ENCODE measurements around the gene KCNE3. TPM values are rescaled to one million over a fixed set of nuclear protein-coding genes. Genes with fewer than 3 reads are reported as not detected.

The KCNE3 gene
- total and polyA plus RNA-seq, 2 experiments from 2014 or later: 2.3 to 10.6 TPM

DNA sequence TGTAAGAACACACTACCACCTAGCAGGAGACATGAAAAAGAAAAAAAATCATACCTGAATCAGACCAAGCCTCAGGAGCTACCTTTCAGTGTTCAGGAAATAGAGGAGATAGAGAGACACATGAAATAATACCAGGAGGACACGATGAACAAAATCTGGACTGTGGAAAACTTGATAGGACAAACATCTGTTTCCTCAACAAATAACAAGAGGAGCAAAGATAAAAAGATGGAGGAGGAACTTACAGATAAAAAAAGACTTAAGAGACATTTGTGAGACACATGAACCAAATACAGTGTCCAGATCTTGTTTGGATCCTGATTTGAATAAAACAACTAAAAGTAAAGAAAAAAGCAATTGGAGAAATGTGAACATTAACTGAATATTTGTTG lies 12.4 kb upstream of the KCNE3 start:
- ATAC-seq (no peak), DNase-seq (ENCODE audit: low spot score) (no peak)
- no peak overlapping the region for H3K27ac Mint-ChIP-seq
- H3K27me3 Mint-ChIP-seq (ENCODE audit: insufficient read depth, low read depth, poor library complexity): peaks cover 5% of the 10 kb centered on the region
- H3K27ac ChIP-seq (ENCODE audit: low read depth): no peak overlapping the region
- H3K4me3 ChIP-seq: no peak overlapping the region
- H3F3A ChIP-seq (replicated peaks; ENCODE audit: low read depth): no peaks in the 10 kb centered on the region
- TF ChIP-seq, protein P1, sequence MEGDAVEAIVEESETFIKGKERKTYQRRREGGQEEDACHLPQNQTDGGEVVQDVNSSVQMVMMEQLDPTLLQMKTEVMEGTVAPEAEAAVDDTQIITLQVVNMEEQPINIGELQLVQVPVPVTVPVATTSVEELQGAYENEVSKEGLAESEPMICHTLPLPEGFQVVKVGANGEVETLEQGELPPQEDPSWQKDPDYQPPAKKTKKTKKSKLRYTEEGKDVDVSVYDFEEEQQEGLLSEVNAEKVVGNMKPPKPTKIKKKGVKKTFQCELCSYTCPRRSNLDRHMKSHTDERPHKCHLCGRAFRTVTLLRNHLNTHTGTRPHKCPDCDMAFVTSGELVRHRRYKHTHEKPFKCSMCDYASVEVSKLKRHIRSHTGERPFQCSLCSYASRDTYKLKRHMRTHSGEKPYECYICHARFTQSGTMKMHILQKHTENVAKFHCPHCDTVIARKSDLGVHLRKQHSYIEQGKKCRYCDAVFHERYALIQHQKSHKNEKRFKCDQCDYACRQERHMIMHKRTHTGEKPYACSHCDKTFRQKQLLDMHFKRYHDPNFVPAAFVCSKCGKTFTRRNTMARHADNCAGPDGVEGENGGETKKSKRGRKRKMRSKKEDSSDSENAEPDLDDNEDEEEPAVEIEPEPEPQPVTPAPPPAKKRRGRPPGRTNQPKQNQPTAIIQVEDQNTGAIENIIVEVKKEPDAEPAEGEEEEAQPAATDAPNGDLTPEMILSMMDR (conservative IDR thresholded peaks at IDR 0.05; ENCODE audit: low read depth in 2 of 2): no peak
- TF ChIP-seq, protein P2, sequence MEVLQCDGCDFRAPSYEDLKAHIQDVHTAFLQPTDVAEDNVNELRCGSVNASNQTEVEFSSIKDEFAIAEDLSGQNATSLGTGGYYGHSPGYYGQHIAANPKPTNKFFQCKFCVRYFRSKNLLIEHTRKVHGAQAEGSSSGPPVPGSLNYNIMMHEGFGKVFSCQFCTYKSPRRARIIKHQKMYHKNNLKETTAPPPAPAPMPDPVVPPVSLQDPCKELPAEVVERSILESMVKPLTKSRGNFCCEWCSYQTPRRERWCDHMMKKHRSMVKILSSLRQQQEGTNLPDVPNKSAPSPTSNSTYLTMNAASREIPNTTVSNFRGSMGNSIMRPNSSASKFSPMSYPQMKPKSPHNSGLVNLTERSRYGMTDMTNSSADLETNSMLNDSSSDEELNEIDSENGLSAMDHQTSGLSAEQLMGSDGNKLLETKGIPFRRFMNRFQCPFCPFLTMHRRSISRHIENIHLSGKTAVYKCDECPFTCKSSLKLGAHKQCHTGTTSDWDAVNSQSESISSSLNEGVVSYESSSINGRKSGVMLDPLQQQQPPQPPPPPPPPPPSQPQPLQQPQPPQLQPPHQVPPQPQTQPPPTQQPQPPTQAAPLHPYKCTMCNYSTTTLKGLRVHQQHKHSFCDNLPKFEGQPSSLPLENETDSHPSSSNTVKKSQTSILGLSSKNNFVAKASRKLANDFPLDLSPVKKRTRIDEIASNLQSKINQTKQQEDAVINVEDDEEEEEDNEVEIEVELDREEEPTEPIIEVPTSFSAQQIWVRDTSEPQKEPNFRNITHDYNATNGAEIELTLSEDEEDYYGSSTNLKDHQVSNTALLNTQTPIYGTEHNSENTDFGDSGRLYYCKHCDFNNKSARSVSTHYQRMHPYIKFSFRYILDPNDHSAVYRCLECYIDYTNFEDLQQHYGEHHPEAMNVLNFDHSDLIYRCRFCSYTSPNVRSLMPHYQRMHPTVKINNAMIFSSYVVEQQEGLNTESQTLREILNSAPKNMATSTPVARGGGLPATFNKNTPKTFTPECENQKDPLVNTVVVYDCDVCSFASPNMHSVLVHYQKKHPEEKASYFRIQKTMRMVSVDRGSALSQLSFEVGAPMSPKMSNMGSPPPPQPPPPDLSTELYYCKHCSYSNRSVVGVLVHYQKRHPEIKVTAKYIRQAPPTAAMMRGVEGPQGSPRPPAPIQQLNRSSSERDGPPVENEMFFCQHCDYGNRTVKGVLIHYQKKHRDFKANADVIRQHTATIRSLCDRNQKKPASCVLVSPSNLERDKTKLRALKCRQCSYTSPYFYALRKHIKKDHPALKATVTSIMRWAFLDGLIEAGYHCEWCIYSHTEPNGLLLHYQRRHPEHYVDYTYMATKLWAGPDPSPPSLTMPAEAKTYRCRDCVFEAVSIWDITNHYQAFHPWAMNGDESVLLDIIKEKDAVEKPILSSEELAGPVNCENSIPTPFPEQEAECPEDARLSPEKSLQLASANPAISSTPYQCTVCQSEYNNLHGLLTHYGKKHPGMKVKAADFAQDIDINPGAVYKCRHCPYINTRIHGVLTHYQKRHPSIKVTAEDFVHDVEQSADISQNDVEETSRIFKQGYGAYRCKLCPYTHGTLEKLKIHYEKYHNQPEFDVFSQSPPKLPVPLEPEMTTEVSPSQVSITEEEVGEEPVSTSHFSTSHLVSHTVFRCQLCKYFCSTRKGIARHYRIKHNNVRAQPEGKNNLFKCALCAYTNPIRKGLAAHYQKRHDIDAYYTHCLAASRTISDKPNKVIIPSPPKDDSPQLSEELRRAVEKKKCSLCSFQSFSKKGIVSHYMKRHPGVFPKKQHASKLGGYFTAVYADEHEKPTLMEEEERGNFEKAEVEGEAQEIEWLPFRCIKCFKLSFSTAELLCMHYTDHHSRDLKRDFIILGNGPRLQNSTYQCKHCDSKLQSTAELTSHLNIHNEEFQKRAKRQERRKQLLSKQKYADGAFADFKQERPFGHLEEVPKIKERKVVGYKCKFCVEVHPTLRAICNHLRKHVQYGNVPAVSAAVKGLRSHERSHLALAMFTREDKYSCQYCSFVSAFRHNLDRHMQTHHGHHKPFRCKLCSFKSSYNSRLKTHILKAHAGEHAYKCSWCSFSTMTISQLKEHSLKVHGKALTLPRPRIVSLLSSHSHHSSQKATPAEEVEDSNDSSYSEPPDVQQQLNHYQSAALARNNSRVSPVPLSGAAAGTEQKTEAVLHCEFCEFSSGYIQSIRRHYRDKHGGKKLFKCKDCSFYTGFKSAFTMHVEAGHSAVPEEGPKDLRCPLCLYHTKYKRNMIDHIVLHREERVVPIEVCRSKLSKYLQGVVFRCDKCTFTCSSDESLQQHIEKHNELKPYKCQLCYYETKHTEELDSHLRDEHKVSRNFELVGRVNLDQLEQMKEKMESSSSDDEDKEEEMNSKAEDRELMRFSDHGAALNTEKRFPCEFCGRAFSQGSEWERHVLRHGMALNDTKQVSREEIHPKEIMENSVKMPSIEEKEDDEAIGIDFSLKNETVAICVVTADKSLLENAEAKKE (CRISPR knock-in tag; IDR thresholded peaks at IDR 0.05): no peak
- TF ChIP-seq ZNF331 (CRISPR knock-in tag; IDR thresholded peaks at IDR 0.05; ENCODE audit: low read depth) (no peak), JUNB (IDR thresholded peaks at IDR 0.05; ENCODE audit: unreplicated experiment) (no peak), CREB1 (CRISPR knock-in tag; IDR thresholded peaks at IDR 0.05; ENCODE audit: low read depth) (no peak), EZH2 (IDR thresholded peaks at IDR 0.05; ENCODE audit: low read depth, unreplicated experiment) (no peak), NANOG (IDR thresholded peaks at IDR 0.05; ENCODE audit: borderline replicate concordance) (no peak), STAT1 (IDR thresholded peaks at IDR 0.05; ENCODE audit: unreplicated experiment) (no peak), EZH2phosphoT487 (IDR thresholded peaks at IDR 0.05; ENCODE audit: unreplicated experiment) (no peak), POLR2AphosphoS5 (IDR thresholded peaks at IDR 0.05; ENCODE audit: low read depth) (no peak), ZNF114 (CRISPR knock-in tag; IDR thresholded peaks at IDR 0.05) (no peak)
- TF ChIP-seq, protein P3, sequence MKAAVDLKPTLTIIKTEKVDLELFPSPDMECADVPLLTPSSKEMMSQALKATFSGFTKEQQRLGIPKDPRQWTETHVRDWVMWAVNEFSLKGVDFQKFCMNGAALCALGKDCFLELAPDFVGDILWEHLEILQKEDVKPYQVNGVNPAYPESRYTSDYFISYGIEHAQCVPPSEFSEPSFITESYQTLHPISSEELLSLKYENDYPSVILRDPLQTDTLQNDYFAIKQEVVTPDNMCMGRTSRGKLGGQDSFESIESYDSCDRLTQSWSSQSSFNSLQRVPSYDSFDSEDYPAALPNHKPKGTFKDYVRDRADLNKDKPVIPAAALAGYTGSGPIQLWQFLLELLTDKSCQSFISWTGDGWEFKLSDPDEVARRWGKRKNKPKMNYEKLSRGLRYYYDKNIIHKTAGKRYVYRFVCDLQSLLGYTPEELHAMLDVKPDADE (IDR thresholded peaks at IDR 0.05): no peak
- TF ChIP-seq, protein P4, sequence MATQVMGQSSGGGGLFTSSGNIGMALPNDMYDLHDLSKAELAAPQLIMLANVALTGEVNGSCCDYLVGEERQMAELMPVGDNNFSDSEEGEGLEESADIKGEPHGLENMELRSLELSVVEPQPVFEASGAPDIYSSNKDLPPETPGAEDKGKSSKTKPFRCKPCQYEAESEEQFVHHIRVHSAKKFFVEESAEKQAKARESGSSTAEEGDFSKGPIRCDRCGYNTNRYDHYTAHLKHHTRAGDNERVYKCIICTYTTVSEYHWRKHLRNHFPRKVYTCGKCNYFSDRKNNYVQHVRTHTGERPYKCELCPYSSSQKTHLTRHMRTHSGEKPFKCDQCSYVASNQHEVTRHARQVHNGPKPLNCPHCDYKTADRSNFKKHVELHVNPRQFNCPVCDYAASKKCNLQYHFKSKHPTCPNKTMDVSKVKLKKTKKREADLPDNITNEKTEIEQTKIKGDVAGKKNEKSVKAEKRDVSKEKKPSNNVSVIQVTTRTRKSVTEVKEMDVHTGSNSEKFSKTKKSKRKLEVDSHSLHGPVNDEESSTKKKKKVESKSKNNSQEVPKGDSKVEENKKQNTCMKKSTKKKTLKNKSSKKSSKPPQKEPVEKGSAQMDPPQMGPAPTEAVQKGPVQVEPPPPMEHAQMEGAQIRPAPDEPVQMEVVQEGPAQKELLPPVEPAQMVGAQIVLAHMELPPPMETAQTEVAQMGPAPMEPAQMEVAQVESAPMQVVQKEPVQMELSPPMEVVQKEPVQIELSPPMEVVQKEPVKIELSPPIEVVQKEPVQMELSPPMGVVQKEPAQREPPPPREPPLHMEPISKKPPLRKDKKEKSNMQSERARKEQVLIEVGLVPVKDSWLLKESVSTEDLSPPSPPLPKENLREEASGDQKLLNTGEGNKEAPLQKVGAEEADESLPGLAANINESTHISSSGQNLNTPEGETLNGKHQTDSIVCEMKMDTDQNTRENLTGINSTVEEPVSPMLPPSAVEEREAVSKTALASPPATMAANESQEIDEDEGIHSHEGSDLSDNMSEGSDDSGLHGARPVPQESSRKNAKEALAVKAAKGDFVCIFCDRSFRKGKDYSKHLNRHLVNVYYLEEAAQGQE (IDR thresholded peaks at IDR 0.05; ENCODE audit: unreplicated experiment): no peak
- no peaks in the 10 kb centered on the region for H3K36me3 Mint-ChIP-seq (ENCODE audit: low read depth)
- 0 out of 2 replicates have a peak, but pooled peaks cover 6% of the 10 kb centered on the region for H3K9me2 ChIP-seq (ENCODE audit: insufficient read depth)
- H3K9me3 Mint-ChIP-seq: no peaks in the 10 kb centered on the region; the same call in 2 of the 3 replicates
- no peaks in the 10 kb centered on the region for H3K4me1 Mint-ChIP-seq
- no peak overlapping the region for H3K4me2 ChIP-seq
- no peaks in the 10 kb centered on the region for H3K79me2 ChIP-seq (replicated peaks; ENCODE audit: insufficient read depth)
- no peaks in the 10 kb centered on the region for H3K27me3 ChIP-seq (ENCODE audit: insufficient read depth)
- no peak overlapping the region for H3K4me3 Mint-ChIP-seq
- no peaks in the 10 kb centered on the region for H4K20me1 ChIP-seq (replicated peaks; ENCODE audit: insufficient read depth)
- no peaks in the 10 kb centered on the region for H3K36me3 ChIP-seq (ENCODE audit: insufficient read depth)
- no peaks in the 10 kb centered on the region for H3K4me1 ChIP-seq (ENCODE audit: insufficient read depth)
- H2AFZ ChIP-seq: peak overlapping the region; percentile 84
